Measurements from ENCODE around the gene MAGIX.
"Not testable (repeated sequence)": the region's sequence is repeated elsewhere in the genome, so short reads cannot be mapped to it uniquely, and the experiment has no call there.

Gene MAGIX

DNA sequence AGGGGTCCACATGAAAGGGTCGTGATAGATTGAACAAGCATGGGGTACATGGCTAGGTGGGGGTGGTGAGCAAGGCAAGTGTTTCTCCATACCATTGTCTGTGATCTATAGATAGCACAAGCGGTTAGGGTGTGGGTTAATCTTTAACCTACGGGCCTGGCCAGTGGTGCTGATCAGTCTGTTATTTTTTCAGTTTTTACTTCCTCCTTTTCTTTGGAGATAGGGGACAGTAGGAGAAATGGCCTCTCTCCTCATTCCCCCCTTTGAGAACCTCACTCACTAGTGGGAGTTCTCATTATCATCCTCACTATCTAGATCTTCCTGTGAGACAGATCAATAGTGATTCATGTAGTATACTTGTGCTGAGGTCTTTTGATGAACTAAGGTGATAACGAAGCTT, 22.8 kb upstream of the MAGIX start:
- no peak for TF ChIP-seq TAF1 (IDR thresholded peaks at IDR 0.05; ENCODE audit: low read depth, low read length)
- no peak for DNase-seq (ENCODE audit: insufficient read length, low spot score)
- FAIRE-seq: no peak

DNA sequence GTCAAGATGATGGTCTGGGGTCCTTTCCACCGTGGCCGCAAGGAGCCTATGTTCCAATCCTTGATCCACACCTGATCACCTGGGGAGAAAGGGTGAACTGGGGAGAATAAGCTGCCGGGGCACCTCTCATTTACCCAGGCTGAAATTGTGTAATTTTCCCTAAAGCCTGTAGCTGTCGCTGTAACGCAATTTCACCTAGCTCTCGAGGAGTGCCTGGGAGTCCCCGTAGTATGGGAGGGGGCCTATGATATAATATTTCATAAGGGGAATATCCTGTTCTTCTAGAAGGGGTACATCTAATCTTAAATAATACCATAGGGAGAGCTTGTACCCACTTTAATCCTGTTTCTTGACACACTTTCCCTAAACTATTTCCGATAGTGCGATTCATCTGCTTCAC, 20.3 kb upstream of the MAGIX start:
- DNase-seq (ENCODE audit: insufficient read length, low spot score): not testable (repeated sequence)

GRCh38 chrX:49143154-49143553, 19.4 kb upstream of the MAGIX start:
- not testable (repeated sequence) for FAIRE-seq; DNase-seq (ENCODE audit: insufficient read length, low spot score)

More for the DNA sequence above, 20.3 kb upstream of the MAGIX start:
- FAIRE-seq: not testable (repeated sequence)

DNA sequence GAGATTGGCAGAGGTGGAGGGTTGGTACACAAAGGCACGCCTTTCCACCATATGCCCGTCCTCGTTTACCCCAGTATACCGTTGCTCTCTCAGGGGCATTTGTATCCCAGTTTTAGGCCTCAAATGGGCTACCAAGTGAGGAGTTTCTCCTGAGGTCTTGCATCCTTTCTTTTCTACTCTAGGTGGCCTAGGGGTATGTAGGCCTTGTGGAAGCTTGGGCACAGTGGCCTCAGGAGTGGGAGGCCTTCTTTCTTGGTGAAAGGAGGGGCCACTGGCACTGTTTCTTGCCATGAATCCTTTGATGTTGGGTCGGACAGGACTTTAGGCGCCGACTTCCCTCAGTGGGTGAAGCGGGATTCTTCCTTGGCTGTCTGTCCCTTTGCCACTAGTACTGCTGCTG, 15.3 kb upstream of the MAGIX start:
- no peak for DNase-seq (ENCODE audit: insufficient read length, low spot score)

DNA sequence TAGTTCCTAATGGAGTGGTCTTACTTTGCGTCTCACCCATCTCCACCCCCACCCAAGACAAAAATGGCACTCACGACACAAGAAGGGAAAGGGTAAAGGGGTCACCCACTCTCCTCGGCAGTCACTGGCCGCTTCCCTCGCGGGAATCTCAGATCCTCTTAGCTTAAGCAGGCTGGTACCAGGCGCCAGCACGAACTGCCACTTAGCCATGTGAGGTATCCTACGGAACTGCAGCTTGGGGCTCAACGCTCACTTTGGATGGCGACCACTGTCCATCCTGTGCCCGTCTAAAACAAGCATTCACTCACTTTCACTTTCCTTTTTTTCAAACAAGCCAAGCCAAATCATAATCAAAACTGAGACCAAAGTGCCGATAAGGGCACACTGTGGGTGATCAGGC, 14.6 kb upstream of the MAGIX start:
- DNase-seq (ENCODE audit: insufficient read length, low spot score): no peak
- TF ChIP-seq POU2F2 (IDR thresholded peaks at IDR 0.05; ENCODE audit: low read depth, low read length): no peak
- no peak for TF ChIP-seq TAF1 (IDR thresholded peaks at IDR 0.05; ENCODE audit: low read depth, low read length)
- no peak for TF ChIP-seq POLR2AphosphoS5 (IDR thresholded peaks at IDR 0.05; ENCODE audit: low read depth, low read length)
- no peak for TF ChIP-seq SPI1 (IDR thresholded peaks at IDR 0.05; ENCODE audit: low read depth, low read length)
- no peak for TF ChIP-seq POLR2A (IDR thresholded peaks at IDR 0.05; ENCODE audit: low read depth, low read length)
- no peak for TF ChIP-seq PAX5 (IDR thresholded peaks at IDR 0.05; ENCODE audit: insufficient read depth, low read length, severe bottlenecking)
- FAIRE-seq: no peak

More for the DNA sequence above, 15.3 kb upstream of the MAGIX start:
- FAIRE-seq: no peak
- TF ChIP-seq PAX5 (IDR thresholded peaks at IDR 0.05; ENCODE audit: insufficient read depth, low read length, severe bottlenecking): no peak
- no peak for TF ChIP-seq TAF1 (IDR thresholded peaks at IDR 0.05; ENCODE audit: low read depth, low read length)
- TF ChIP-seq SPI1 (IDR thresholded peaks at IDR 0.05; ENCODE audit: low read depth, low read length): no peak
- TF ChIP-seq POU2F2 (IDR thresholded peaks at IDR 0.05; ENCODE audit: low read depth, low read length): no peak

- FAIRE-seq; DNase-seq (ENCODE audit: insufficient read length, low spot score): not testable (repeated sequence)
These were observed 14.0 kb upstream of the MAGIX start for GRCh38 chrX:49148390-49149100.

DNA sequence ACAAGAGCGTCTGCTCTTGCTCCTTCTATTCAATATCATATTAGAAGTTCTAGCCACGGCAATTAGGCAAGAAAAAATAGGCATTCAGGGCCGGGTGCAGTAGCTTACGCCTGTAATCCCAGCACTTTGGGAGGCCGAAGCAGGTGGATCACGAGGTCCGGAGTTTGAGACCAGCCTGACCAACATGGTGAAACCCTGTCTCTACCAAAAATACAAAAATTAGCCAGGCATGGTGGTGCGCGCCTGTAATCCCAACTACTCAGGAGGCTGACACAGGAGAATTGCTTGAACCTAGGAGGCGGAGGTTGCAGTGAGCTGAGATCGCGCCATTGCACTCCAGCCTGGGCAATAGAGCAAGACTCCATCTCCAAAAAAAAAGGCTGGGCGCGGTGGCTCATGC, 13.3 kb upstream of the MAGIX start:
- FAIRE-seq: not testable (repeated sequence)

GRCh38 chrX:49153467-49153866, 9.1 kb upstream of the MAGIX start:
- FAIRE-seq: no peak

More for the DNA sequence above, 13.3 kb upstream of the MAGIX start:
- DNase-seq (ENCODE audit: insufficient read length, low spot score): not testable (repeated sequence)

GRCh38 chrX:49155243-49155899, 7.2 kb upstream of the MAGIX start:
- no peak for TF ChIP-seq POU2F2 (IDR thresholded peaks at IDR 0.05; ENCODE audit: low read depth, low read length)
- no peak for TF ChIP-seq SPI1 (IDR thresholded peaks at IDR 0.05; ENCODE audit: low read depth, low read length)
- no peak for TF ChIP-seq POLR2A (IDR thresholded peaks at IDR 0.05; ENCODE audit: low read depth, low read length)
- TF ChIP-seq PAX5 (IDR thresholded peaks at IDR 0.05; ENCODE audit: insufficient read depth, low read length, severe bottlenecking): no peak
- TF ChIP-seq POLR2AphosphoS5 (IDR thresholded peaks at IDR 0.05; ENCODE audit: low read depth, low read length): no peak
- TF ChIP-seq TAF1 (IDR thresholded peaks at IDR 0.05; ENCODE audit: low read depth, low read length): no peak
- FAIRE-seq (peak; percentile 56), DNase-seq (ENCODE audit: insufficient read length, low spot score) (no peak)

More at GRCh38 chrX:49153467-49153866, 9.1 kb upstream of the MAGIX start:
- no peak for DNase-seq (ENCODE audit: insufficient read length, low spot score)
- TF ChIP-seq POU2F2 (IDR thresholded peaks at IDR 0.05; ENCODE audit: low read depth, low read length): no peak
- no peak for TF ChIP-seq PAX5 (IDR thresholded peaks at IDR 0.05; ENCODE audit: insufficient read depth, low read length, severe bottlenecking)
- TF ChIP-seq POLR2AphosphoS5 (IDR thresholded peaks at IDR 0.05; ENCODE audit: low read depth, low read length): no peak
- TF ChIP-seq TAF1 (IDR thresholded peaks at IDR 0.05; ENCODE audit: low read depth, low read length): no peak
- no peak for TF ChIP-seq POLR2A (IDR thresholded peaks at IDR 0.05; ENCODE audit: low read depth, low read length)
- TF ChIP-seq SPI1 (IDR thresholded peaks at IDR 0.05; ENCODE audit: low read depth, low read length): no peak

DNA sequence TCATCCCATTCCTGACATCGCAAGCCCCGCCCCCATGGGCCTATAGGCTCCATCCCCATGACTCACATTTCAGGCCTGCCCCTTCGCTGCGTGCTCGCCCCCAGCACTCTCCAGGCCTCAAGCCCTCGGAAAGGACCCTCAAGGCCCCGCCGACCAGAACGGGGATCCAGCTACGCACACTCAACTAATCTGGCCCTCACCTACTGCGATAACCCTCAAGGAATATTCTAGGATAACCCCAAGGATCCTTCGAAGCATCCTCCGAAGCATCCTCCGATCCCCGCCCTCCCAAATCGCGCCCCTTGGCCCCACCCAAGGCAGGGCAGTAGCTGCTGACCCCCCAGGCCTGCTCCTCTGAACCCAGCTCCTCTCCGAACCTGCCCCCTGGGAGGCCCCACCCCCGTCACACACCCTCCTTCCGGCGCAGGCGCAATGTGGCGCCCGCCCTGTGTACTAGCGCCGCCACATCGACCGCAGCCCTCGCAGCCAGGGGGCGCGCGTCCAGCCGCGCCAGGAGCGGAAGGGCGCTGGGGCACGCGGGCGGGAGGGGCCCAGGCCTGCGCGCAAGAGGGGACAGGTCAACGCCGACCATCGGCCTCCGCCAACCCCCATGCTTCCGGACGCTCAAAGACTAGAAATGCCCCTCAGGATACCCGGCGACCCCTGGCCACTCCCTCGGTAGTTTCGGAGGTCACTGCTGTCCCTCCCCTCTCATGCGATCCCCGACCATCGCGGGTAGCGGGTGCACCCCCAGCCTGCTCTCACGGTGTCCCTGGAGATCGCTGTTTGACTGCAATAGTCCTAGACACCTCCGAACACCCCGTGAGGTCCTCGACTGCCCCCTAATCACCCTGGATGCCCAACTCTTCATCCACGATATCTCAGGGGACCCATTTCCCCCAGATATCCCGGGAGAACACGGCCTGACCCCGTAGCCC, 6.4 kb upstream of the MAGIX start:
- DNase-seq (ENCODE audit: insufficient read length, low spot score): peak; percentile 70
- no peak for FAIRE-seq
- no peak for TF ChIP-seq POLR2AphosphoS5 (IDR thresholded peaks at IDR 0.05; ENCODE audit: low read depth, low read length)
- no peak for TF ChIP-seq POLR2A (IDR thresholded peaks at IDR 0.05; ENCODE audit: low read depth, low read length)
- no peak for TF ChIP-seq TAF1 (IDR thresholded peaks at IDR 0.05; ENCODE audit: low read depth, low read length)
- TF ChIP-seq SPI1 (IDR thresholded peaks at IDR 0.05; ENCODE audit: low read depth, low read length): no peak
- no peak for TF ChIP-seq POU2F2 (IDR thresholded peaks at IDR 0.05; ENCODE audit: low read depth, low read length)
- no peak for TF ChIP-seq PAX5 (IDR thresholded peaks at IDR 0.05; ENCODE audit: insufficient read depth, low read length, severe bottlenecking)
